NCI-H774 (cell line): ENCODE data around the gene SLC24A3.

Experiments
- DNase-seq: peaks from one replicate; lab custom pipeline; 2025; lab: John Stamatoyannopoulos, UW

SLC24A3 gene

DNA sequence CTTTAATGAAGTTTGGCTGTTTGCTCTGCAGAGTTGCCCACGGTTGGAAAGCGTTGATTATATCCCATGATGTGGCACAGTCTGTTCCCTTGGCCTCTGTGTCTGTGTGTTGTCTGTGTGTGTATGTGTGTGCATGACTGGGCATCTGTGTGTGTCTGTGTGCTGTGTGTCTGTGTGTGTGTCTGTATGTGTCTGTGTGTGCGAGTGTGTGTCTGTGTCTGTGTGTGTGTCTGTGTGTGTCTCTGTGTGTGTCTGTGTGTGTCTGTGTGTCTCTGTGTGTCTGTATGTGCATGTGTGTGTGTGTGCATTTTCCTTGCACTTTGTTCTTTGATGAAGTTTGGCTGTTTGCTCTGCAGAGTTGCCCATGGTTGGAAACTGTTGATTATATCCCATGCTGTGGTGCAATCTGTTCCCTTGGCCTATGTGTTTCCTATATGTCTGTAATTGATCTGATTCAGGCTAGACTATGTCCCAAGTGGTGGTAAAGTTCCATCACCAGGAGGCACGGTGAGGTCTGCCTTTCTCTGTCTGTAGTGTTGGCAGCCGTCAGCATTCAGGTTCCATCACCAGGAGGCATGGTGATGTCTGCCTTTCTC lies 467.6 kb downstream of the SLC24A3 start:
- DNase-seq, result no peak

DNA sequence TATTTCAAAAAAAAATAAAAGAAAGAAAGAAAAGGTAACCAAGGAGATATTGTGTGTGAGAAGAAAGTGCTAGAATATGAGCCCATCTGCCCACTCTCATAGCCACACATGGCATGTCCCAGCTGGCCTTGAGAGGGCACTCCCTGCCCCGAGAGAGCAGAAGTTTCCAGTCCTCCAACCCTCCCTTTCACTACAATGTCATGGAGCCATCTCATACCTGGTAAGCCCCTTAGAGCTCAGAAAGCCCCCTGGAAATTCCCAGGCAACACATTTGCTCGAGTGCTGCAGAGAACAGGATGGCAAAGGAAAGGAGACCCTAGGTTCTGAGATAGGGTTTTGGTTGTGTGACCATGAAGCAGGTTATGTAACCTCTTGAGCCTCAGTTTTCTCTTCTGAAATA lies 469.8 kb downstream of the SLC24A3 start:
- DNase-seq, result no peak

DNA sequence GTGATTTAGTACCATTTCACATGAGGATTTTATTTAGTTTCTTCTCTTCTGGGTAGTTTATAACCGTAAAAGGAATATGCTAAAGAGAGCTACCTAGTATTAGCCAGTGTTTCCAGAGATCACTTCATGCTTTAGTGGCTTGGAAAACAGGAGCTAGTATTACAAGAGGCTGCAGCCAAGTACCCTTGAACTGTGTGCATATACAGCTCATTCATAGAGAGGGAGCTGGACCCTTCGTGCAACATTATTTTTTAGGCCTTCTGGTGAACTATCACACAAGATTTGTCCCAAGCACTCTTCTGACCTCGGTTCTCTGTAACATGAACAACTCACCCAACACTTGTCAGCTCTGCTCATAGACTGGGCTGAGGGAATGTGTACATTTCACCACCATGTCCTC lies 470.7 kb downstream of the SLC24A3 start:
- no peak for DNase-seq

DNA sequence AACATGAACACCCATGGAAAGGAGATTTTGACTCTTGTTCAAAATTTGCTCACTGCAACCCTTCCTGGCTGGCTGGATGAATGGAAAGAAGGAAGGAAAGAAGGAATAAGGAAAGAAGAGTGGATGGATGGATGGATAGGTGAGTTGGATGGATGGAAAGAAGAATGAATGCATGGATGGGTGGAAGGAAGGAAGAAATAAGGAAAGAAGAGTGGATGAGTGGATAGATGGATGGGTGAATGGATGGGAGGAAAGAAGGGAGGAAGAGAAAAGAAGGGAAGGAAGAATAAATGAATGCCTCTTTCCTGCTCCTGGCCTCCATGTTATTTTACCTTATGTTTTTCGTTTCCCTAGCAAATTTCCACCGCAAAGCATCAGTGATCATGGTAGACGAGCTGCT lies 471.4 kb downstream of the SLC24A3 start:
- no peak for DNase-seq

DNA sequence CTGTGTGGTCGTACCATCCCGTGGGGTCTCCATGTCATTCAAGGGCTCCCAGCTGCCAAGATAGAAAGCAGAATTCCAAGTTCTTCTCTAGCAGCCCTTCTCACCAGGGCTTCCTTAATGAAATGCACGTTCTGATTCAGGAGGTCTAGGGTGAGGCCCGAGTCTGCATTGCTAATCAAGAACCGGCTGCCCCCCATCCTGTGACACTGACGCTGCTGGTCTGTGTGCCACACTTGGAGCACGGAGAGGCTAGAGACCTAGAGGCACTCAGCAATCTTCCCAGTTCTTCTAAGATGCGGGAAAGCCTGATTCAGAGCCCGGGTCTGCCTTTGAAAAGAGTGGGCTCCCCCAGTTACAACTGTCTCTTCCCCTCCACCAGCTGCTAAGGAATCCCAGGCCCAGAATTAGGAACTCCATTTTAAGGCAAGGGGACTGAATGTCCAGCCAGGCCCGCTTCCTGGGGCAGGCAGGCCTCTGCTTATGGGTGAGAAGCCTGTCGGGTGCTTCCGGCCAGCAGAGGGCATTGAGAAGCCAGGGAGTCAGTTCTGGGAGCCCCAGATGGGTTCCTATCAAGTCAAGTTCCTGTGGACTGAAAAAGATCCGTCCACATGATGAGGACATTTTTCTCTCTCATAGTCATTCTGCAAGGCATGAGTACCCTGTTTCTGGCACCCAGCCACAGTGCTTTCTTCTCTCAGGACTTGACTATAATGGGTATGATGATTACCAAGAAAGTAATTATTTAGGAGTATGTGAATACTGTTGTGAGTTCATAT lies 475.8 kb downstream of the SLC24A3 start:
- no peak for DNase-seq

DNA sequence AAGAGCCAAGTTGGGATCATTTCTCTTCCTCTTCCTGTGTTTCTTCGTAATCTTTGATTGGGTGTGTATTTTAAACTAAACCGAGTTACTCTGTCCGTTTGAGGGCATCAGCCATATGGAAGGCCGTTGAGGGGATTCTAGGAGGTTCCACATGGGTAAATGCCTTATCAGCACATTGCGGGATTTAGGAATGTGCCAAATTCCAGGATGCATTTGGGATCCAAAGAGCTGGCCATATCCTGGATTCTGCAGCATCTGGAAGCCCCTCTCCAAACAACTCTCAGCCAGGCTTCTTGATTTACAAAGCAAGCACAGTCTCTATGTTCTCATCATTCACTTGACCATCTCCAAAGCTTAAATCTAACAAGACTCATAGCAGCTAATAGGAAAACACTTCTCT lies 478.0 kb downstream of the SLC24A3 start:
- no peak for DNase-seq

DNA sequence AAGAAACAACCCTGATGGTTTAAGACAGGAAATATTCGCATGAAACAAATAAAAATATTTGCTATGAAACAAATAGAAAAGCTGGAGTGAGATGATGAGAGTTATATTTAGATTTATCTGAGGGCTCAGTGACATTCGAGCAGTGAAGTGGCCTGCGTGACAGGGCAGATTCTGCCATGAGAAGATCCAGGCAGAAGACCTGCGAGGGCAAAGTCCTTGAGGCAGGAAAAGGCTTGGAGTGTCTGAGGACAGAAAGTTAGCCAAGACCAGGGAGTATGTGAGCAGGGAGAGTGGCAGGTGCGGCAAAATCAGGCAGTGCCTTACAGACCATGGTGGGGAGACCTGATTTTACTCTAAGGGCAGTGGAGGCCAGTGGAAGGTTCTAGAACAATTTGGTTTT lies 478.7 kb downstream of the SLC24A3 start:
- no peak for DNase-seq

DNA sequence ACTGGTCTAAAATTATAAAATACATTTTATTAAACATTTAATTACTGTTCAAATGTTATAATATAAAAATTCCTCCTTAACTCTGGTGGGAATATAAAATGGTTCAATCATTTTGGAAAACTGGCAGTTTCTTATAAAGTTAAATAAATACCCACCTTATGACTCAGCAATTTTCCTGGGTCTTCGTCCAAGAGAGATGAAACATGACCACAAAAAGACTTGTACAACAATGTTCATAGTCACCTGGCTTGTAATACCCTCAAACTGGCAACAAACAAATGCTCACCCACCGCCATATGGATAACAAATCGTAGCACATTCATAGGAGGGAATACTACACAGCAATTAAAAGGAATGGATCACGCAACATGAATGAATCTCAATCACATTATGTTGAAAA lies 479.7 kb downstream of the SLC24A3 start:
- DNase-seq, result no peak

DNA sequence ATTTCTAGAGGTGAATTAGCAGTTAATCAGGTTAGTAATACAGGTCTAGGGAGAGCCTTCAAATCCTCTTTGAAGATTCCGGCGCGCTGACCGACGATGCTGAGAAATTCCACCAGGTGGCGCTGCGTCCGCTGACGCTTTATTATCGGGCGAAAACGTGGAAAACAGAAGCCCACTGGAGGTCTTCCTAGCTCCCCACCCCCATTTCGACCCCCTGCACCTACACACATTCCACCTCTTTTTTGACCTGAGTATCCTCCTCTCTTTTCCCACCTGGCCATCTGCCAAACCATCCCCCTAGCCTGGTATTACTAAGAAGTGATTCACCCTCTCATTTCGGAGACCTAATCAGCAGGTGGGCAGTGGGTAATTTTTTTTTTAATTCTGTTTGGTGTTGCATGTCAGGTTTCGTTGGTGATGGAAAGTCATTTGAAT lies 480.3 kb downstream of the SLC24A3 start:
- peak; percentile 3 for DNase-seq

DNA sequence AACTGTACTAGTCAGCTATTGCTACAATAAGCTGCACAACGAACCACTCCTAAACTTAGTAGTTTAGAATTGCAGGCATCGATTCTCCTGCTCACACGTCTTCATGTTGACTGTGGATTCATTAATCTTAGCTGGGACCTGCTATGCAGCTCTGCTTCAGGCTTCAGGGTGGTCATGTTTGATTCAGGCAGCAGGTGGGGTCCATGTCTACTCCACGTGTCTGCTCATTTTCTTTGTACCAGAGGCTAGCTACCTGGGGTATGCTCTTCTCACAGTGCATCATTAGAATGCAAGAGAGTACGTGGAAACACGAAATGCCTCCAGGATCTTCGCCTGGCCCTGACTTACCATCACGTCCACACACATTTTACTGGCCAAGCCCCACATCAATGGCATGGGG lies 481.1 kb downstream of the SLC24A3 start:
- no peak for DNase-seq

DNA sequence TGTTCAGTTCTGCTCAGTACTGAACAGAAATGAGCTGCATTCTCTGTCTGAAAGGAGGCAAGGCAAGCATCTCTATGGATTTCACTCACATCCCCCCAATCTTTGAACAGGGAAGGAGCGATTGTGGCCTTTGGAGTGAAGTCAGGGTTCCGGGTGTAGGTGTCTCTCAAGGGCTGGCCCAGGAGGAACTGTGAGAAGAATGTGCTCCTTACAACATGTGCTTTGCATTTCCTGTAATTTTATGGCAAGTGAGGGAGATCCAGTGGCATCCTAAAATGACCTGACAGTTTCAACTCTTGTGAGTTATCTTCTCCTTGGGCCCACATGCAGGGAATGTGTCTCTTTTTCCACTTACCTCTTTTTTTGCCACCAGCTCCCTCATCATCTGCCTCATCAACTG lies 482.6 kb downstream of the SLC24A3 start:
- DNase-seq, result no peak

DNA sequence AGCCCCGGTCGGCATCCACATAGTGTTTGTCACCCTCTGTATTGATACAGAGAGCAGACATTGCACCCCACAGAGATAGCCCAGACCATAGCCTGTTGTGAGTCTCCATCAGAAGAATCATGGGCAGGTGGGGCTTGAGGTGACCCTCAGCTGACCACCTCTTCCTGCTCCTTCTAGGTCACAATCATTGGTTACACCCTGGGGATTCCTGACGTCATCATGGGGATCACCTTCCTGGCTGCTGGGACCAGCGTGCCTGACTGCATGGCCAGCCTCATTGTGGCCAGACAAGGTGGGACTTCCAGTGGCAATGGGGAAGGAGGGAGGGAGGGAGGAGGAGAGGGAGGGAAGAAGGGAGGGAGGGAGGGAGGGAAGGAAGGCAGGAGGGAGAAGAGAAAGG lies 484.2 kb downstream of the SLC24A3 start:
- DNase-seq, result no peak

DNA sequence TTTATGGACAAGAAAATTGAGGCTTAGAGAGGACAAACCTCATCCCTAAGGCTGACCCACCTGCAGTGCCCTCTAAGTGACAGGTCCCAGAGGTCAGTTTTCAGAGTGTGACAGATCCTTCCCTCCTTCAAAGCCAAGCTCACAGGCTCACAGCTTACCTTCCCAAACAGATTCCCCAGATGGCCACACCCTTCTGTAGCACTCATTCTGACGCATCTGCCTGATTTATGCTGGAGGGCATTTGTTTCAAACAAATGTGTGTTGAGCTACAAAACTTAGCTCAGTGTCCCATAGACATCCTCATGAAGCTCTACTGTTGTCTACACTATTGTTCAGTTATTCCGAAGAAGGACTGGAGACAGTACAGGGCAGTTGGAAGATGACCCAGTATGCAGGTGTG lies 485.0 kb downstream of the SLC24A3 start:
- no peak for DNase-seq

DNA sequence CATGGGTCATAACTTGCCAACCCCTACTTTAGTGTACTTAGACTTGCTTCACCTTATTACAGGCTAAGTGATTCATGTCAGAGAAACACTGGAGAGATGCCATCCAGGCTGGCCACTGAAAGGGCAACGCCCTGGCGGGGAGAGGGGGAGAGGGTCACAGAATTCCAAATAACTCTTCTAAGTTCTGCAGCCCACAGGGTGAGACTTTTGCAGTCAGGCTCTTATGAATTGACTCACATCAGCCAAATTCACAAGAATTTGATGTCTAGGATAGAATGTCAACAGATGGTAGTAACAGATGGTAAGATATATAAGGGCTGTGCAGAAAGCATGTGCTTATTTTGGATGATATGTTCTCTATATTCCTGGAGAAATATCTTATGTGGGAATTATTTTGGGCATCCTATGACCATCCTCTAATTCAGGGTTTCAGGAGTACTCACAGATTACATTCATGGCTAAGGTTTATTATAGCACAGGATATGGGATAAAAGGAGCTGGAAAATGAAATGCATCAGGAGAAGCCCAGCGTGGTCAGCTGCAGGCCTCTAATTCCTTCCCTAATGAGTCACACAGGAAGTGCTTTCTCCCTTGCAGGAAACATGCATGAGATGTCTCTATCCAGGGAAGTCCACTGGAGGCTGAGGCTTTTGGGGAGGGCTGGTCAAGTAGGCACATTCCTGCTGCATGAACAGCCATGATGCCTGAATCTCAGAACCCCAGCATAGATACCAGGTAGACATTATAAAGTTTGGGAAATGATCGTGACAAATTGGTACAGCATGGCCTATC lies 486.9 kb downstream of the SLC24A3 start:
- DNase-seq, result no peak

DNA sequence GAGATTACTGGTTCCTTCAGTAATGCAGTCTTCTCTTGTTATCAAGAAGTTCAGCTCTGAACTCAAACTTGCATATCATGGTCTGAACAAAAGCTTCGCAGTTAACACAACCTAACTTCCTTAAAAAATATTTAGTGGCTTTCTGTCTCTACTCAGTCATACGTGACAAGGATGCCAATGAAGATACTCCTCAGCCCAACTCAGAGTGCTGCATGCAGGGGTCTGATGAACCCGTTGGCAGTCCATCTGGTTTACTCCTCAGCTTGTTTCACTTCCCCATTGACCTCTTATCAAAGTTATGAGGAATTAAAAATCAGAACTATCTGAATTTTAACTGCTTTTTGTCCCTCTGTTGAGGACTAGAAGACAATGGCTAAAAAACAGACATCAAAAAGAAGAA lies 489.0 kb downstream of the SLC24A3 start:
- no peak for DNase-seq

DNA sequence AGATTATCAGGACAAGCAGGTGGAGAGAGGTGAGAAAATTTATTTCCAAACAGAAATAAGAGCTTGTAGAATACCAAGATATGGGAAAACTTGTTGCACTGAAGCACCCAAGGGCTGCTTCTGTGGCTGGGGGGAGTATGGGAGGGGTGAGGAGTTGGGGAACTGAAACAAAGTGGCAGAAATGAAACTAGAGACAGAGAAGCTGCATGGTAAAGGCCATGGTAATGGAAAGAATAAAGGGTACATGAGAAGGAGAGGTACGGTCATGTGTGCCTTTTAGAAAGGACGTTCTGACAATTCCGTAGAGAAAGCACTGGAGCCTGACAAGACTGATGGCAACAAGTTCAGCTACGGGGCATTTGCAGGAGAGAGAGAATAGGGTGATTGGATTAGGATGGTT lies 494.0 kb downstream of the SLC24A3 start:
- DNase-seq, result no peak

DNA sequence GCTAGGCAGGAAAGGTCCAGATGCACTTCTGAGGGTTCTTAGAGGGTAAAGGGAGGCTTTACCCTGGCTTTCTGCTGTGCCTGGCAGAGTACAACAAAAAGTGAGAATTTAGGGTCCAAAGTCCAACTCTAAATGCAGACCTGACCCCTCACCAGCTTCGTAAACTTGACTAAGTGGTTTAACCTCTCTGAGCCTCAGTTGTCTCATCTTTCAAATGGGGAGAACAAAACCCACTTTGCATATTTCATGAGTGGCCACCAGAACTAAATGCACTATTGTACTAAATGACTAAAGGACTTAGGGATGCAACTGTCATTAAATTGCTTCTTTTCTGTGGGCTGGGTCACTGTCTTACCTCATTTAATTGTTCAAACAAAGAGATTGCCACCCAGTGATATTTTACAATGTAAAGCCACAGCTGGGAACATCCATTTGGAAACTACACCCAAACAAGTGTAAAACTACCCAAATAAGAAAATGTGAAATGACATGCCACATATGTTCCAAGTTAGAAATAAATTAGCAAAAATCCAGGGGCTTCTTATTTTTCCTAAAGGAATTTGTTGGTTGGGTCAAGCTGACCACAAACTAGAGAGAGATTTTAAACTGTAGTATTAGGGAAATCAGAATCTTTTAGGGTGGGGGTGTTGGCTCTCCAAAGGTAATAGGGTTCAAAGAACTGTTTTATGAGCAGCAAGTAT lies 497.3 kb downstream of the SLC24A3 start:
- no peak for DNase-seq

DNA sequence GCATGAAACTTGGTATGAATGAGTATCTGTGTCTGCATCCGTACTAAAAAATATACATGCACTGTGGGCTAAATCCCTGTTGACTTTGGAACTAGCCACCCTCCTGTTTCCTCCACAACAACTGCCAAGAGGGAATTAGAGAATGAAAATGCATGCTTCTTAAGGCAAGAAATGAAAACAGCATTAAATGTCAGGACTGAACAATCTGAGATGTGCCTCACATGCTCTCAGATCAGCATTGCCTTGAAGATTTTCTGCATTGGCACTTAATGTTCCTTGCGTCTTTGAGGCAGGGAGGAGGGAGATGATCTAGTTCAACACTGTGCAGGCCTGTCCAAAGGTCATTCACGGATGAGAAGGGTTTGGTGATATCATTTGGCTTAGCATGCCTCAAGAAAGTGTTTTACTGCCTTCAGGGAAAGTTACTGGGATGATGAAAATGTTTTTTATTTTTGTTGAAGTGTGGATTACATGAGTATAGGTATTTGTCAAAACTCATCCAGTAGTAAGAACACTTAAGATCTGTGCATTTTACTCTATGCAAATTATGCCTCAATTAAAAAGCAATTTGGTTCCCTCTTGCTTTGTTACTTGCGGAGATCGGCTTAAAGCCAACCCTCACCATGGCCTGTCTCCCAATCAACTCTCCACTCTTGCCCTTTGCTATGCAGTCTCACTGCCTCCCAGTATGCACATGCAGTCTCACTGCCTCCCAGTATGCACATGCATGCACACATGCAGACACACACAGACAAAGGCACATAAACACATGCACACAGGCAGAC lies 498.1 kb downstream of the SLC24A3 start:
- no peak for DNase-seq

DNA sequence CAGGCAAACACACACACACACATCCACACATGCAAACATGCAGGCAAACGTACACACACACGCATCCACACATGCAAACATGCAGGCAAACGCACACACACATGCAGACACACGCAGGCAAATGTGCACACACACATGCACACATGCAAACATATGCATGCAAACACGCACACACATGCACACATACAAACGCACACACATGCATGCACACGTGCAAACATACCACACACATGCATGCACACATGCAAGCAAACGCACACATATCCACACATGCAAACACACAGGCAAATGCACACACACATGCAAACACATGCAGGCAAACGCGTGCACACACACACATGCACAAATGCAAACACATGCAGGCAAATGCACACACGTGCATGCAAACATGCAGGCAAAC lies 498.7 kb downstream of the SLC24A3 start:
- DNase-seq, result no peak

DNA sequence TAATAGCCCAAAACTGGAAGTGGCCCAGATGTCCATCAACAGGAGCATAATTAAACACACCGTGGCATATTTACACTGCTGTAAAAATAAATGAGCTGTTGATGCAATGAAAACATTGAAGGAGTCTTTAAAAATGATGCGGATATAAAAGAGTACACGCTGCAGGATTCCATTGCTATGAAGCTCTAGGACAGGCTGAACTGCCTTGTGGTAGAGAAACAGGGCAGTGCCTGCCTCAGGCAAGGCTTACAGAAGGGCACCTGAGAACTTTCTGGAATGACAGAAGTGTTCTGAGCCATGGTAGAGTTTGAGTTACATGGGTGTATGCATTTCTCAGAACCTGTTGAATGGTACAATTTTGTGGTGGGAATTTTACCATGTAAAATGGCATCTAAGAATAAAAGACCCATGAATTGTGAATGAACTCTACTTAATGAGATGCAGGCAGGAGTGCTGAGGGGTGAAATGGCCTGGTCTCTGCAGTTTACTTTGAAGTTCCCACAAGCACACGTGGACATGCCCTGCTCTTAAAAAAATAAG lies 500.3 kb downstream of the SLC24A3 start:
- DNase-seq, result no peak

DNA sequence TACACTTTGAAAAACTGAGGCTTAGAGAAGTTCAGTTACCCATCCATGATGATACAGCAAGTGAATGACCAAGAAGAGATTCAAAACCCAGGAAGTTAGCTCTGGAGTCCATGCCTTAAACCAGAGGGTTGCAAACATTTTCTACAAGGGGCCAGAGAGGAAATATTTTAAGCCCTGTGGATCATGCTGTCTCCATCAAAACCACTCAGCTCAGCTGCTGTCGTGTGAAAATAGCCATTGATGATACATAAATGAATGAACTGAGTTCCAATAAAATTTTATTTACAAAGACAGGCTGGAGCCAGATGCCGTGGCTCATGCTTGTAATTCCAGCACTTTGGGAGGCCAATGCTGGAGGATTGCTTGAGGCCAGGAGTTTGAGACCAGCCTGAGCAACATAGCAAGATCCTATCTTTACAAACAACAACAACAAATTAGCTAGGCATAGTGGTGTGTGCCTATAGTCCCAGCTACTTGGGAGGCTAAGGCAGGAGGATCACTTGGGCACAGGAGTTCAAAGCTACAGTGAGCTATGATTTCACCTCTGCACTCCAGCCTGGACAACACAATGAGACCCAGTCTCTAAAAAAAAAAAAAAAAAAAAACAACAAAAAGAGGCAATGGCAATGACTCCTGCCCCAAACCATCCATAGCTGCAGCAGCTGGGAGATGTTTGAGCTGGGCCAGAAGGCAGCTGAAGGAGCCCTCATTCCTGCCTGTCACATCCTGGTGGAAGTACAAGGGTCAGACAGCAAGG lies 501.6 kb downstream of the SLC24A3 start:
- no peak for DNase-seq
